Neural cell (in vitro differentiated cells): ENCODE results near the gene DTHD1. TPM values are rescaled to one million over a fixed set of nuclear protein-coding genes. Genes with fewer than 3 reads are reported as not detected.

Experiments
- H2AFZ ChIP-seq: fragments of 200-600, 300-800 bp; sonication (generic), shearing (Covaris generic); 2 replicates; pipeline ENCODE4 v1.6.0; 2014; ENCODE audit warnings: low read depth, mild to moderate bottlenecking, antibody characterized with exemption, low read length, moderate library complexity
- H3F3A ChIP-seq: fragments of 200-600 bp; shearing (Covaris generic); 2 replicates; pipeline ENCODE4 v1.6.1; 2016; ENCODE audit warnings: mild to moderate bottlenecking, moderate library complexity, mixed read lengths, antibody characterized with exemption, low read length; ENCODE audit not compliant: insufficient read depth, poor library complexity, severe bottlenecking
- H3K27ac ChIP-seq: fragments of 200-600, 300-800 bp; sonication (generic), shearing (Covaris generic); 2 replicates; pipeline ENCODE4 v1.5.1; 2014; ENCODE audit warnings: mild to moderate bottlenecking, low read length, moderate library complexity
- H3K27me3 ChIP-seq: fragments of 300-800, 200-600 bp; sonication (generic), shearing (Covaris generic); 2 replicates; pipeline ENCODE4 v1.6.0; 2014; ENCODE audit warnings: mild to moderate bottlenecking, low read depth, low read length, moderate library complexity; ENCODE audit not compliant: insufficient read depth
- H3K36me3 ChIP-seq: fragments of 300-800, 200-600 bp; sonication (generic), shearing (Covaris generic); 2 replicates; pipeline ENCODE4 v1.5.1; 2014; ENCODE audit warnings: mild to moderate bottlenecking, antibody characterized with exemption, low read length, moderate library complexity; ENCODE audit not compliant: insufficient read depth
- H3K4me2 ChIP-seq: fragments of 300-800, 200-600 bp; sonication (generic), shearing (Covaris generic); 2 replicates; pipeline ENCODE4 v1.6.0; 2014; ENCODE audit warnings: mild to moderate bottlenecking, low read length
- H3K4me3 ChIP-seq: fragments of 300-800, 200-600 bp; sonication (generic), shearing (Covaris generic); 2 replicates; pipeline ENCODE4 v1.5.1; 2014; ENCODE audit warnings: mild to moderate bottlenecking, low read length, moderate library complexity
- H3K79me2 ChIP-seq: fragments of 200-600 bp; shearing (Covaris generic); replicated peaks from 2 replicates; pipeline ENCODE4 v1.6.0; 2014; ENCODE audit warnings: mild to moderate bottlenecking, low read length, moderate library complexity; ENCODE audit not compliant: insufficient read depth
- H3K9ac ChIP-seq: fragments of 300-800, 200-600 bp; sonication (generic), shearing (Covaris generic); 2 replicates; pipeline ENCODE4 v1.6.1; 2016; ENCODE audit warnings: mild to moderate bottlenecking, low read length, mixed read lengths
- H3K9me2 ChIP-seq: fragments of 200-600 bp; shearing (Covaris generic); 2 replicates; pipeline ENCODE4 v1.6.1; 2016; ENCODE audit warnings: mild to moderate bottlenecking, low read length, mixed read lengths; ENCODE audit not compliant: insufficient read depth
- H3K9me3 ChIP-seq: fragments of 200-600, 300-800 bp; sonication (generic), shearing (Covaris generic); 2 replicates; pipeline ENCODE4 v1.6.1; 2016; ENCODE audit warnings: mild to moderate bottlenecking, mixed run types, low read length, moderate library complexity, mixed read lengths
- H4K20me1 ChIP-seq: fragments of 200-600 bp; shearing (Covaris generic); 2 replicates; pipeline ENCODE4 v1.6.1; 2016; ENCODE audit warnings: mild to moderate bottlenecking, mixed run types; ENCODE audit not compliant: insufficient read depth
- EP300 ChIP-seq: fragments of 450-650 bp; conservative IDR thresholded peaks from 2 replicates; pipeline ENCODE4 v1.6.1; 2014; ENCODE audit warnings: antibody characterized with exemption, mild to moderate bottlenecking, moderate library complexity; ENCODE audit not compliant: poor library complexity, severe bottlenecking
- EZH2 ChIP-seq: fragments of 200-600, 300-800 bp; shearing (Covaris generic), sonication (generic); IDR thresholded peaks from 2 replicates; pipeline ENCODE4 v1.6.1; 2014; ENCODE audit warnings: antibody characterized with exemption, low read length, borderline replicate concordance, mild to moderate bottlenecking; ENCODE audit not compliant: insufficient read depth, poor library complexity, severe bottlenecking
- MXI1 ChIP-seq: fragments of 450-650 bp; conservative IDR thresholded peaks from 2 replicates; pipeline ENCODE4 v1.6.1; 2014; ENCODE audit warnings: antibody characterized with exemption, mild to moderate bottlenecking; ENCODE audit not compliant: poor library complexity, severe bottlenecking
- POLR2AphosphoS5 ChIP-seq: IDR thresholded peaks from 2 replicates; pipeline ENCODE4 v1.6.1; 2012
- RAD21 ChIP-seq: fragments of 450-650 bp; conservative IDR thresholded peaks from 2 replicates; pipeline ENCODE4 v1.6.1; 2014; ENCODE audit warnings: antibody characterized with exemption, mild to moderate bottlenecking, moderate library complexity
- SMC3 ChIP-seq: fragments of 450-650 bp; conservative IDR thresholded peaks from 2 replicates; pipeline ENCODE4 v1.6.1; 2014; ENCODE audit warnings: antibody characterized with exemption, mild to moderate bottlenecking, moderate library complexity; ENCODE audit not compliant: poor library complexity
- TAF1 ChIP-seq: IDR thresholded peaks from 2 replicates; pipeline ENCODE4 v1.6.1; 2012; ENCODE audit warnings: low read depth
- polyA plus RNA-seq: library from polyadenylated mRNA; depleted of rRNA; stranded (reverse); fragments of >200 nt; gene quantifications from 2 replicates; pipeline ENCODE4 v1.2.3, GENCODE V29; 2014
- TF ChIP-seq, protein P1 (sequence below): fragments of 450-650 bp; IDR thresholded peaks from 2 replicates; pipeline ENCODE4 v1.5.1; 2014; ENCODE audit warnings: antibody characterized with exemption, mild to moderate bottlenecking, moderate library complexity; ENCODE audit not compliant: poor library complexity, severe bottlenecking
- TF ChIP-seq, protein P2 (sequence below): IDR thresholded peaks from 2 replicates; pipeline ENCODE4 v1.6.1; 2012; ENCODE audit warnings: borderline replicate concordance

Gene DTHD1
- polyA plus RNA-seq, 1 donor from 2014 or later, result not detected

DNA sequence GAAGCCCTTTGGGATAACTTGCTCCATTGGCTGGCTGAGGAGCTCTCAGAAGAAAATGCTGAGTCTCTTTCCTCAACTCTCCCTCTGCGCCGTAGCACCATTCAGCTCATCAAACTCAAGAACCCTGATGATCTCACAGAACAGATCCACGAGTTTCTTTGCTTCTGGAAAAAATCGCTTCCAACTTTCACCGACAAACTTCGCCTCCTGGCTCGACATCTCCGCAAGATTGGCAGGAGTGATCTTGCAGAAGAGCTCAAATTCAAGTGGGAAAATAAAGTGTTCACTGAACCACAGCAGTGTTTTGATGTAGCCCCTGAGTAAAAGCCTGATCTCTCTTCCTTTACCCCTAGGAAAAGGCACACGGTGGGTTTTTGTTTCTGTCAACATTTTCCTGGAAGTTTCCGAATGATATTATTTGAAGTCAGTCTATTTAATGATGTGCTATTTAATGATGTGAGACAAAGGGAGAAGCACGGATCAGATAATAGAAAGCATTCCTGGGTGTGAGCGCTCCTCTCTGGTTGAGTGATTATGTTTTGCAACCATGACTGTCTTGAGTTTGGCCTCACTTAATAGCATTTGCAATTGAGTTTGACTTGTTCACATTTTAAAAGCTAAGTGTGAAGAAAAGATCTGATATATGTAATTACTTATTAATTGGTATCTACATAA is 62.2 kb downstream of the DTHD1 start:
- Histone ChIP-seq H3K27me3 (no peaks in the 10 kb centered on the region), H3K9ac (no peak overlapping the region), H3K9me3 (no peaks in the 10 kb centered on the region), H3K79me2 (no peaks in the 10 kb centered on the region), H2AFZ (no peak overlapping the region), H3K27ac (no peak overlapping the region), H3K36me3 (no peaks in the 10 kb centered on the region), H3K4me3 (no peak overlapping the region), H4K20me1 (no peaks in the 10 kb centered on the region), H3F3A (peaks cover 3% of the 10 kb centered on the region), H3K4me2 (no peak overlapping the region), H3K9me2 (no peaks in the 10 kb centered on the region)
- no peak for TF ChIP-seq POLR2AphosphoS5
- no peak for TF ChIP-seq SMC3
- TF ChIP-seq TAF1, result no peak
- no peak for TF ChIP-seq RAD21
- TF ChIP-seq, protein P1, sequence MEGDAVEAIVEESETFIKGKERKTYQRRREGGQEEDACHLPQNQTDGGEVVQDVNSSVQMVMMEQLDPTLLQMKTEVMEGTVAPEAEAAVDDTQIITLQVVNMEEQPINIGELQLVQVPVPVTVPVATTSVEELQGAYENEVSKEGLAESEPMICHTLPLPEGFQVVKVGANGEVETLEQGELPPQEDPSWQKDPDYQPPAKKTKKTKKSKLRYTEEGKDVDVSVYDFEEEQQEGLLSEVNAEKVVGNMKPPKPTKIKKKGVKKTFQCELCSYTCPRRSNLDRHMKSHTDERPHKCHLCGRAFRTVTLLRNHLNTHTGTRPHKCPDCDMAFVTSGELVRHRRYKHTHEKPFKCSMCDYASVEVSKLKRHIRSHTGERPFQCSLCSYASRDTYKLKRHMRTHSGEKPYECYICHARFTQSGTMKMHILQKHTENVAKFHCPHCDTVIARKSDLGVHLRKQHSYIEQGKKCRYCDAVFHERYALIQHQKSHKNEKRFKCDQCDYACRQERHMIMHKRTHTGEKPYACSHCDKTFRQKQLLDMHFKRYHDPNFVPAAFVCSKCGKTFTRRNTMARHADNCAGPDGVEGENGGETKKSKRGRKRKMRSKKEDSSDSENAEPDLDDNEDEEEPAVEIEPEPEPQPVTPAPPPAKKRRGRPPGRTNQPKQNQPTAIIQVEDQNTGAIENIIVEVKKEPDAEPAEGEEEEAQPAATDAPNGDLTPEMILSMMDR, result no peak
- TF ChIP-seq EP300, result no peak

DNA sequence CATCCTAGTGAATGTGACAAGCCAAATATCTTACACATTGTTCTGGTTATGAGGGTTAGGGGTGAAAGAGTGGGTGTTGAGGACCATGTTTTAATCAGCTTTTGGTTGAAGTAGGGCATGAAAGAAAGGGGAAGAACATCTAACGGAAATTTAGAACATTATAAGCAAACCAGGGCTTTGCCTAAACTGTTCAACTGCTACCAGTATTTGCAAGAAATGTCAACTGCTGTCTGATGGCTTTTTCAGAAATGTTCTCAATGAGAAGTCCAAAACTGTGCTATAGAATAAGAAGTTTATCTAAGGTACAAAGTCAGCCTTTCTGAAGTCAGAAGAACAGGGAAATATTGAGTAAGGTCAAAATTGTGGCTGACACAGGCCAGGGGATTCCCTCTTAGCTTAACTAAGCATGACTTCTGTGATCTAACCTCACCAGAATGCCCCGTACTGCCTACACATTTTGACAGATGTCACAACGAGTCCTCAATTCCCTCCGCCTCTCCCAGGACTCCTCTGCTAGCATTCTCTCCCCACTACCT is 67.1 kb downstream of the DTHD1 start:
- no peak overlapping the region for H3K9ac ChIP-seq
- H3K9me3 ChIP-seq, result no peaks in the 10 kb centered on the region
- no peaks in the 10 kb centered on the region for H4K20me1 ChIP-seq
- no peak overlapping the region for H3K4me2 ChIP-seq
- H2AFZ ChIP-seq, result no peak overlapping the region
- no peak overlapping the region for H3K4me3 ChIP-seq
- TF ChIP-seq RAD21 (no peak), SMC3 (no peak), EP300 (no peak), MXI1 (no peak), POLR2AphosphoS5 (no peak), TAF1 (no peak), EZH2 (no peak)
- TF ChIP-seq, protein P1, result no peak
- TF ChIP-seq, protein P2, sequence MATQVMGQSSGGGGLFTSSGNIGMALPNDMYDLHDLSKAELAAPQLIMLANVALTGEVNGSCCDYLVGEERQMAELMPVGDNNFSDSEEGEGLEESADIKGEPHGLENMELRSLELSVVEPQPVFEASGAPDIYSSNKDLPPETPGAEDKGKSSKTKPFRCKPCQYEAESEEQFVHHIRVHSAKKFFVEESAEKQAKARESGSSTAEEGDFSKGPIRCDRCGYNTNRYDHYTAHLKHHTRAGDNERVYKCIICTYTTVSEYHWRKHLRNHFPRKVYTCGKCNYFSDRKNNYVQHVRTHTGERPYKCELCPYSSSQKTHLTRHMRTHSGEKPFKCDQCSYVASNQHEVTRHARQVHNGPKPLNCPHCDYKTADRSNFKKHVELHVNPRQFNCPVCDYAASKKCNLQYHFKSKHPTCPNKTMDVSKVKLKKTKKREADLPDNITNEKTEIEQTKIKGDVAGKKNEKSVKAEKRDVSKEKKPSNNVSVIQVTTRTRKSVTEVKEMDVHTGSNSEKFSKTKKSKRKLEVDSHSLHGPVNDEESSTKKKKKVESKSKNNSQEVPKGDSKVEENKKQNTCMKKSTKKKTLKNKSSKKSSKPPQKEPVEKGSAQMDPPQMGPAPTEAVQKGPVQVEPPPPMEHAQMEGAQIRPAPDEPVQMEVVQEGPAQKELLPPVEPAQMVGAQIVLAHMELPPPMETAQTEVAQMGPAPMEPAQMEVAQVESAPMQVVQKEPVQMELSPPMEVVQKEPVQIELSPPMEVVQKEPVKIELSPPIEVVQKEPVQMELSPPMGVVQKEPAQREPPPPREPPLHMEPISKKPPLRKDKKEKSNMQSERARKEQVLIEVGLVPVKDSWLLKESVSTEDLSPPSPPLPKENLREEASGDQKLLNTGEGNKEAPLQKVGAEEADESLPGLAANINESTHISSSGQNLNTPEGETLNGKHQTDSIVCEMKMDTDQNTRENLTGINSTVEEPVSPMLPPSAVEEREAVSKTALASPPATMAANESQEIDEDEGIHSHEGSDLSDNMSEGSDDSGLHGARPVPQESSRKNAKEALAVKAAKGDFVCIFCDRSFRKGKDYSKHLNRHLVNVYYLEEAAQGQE, result no peak
- no peaks in the 10 kb centered on the region for H3K9me2 ChIP-seq
- H3K27ac ChIP-seq, result no peak overlapping the region
- H3K36me3 ChIP-seq, result no peaks in the 10 kb centered on the region
- H3K79me2 ChIP-seq, result no peaks in the 10 kb centered on the region
- no peaks in the 10 kb centered on the region for H3K27me3 ChIP-seq
- H3F3A ChIP-seq, result peaks cover 3% of the 10 kb centered on the region
